ENCODE data around the gene MINDY1.
A peak's percentile ranks its signal among the peaks of the same experiment; 100 is the strongest.

The MINDY1 gene

DNA sequence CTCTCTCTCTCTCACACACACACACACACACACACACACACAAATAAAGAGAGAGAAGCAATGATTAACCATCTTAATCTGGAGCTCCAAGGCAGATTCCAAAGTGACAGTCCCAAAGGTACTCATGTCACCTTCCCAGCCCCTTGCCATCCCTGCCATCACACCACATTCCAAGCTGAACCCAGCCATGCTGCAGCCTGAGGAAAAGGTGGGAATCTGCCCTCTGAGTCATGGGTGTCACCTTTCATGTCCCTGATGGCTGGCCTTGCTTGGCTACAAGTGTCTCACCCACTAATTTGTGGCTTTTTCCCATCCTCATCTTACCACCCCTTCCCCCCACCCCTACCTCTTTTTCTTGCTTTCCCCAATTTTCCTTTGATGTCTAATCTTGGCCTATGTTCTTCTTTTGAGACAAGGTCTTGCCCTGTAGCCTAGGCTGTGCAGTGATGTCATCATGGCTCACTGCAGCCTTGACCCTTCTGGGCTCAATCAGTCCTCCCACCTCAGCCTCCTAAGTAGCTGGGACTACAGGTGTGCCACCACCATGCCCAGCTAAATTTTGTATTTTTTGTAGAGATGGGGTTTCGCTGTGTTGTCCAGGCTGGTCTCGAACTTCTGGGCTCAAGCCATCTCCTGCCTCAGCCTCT lies 21.4 kb downstream of the MINDY1 start:
- DNase-seq (ENCODE audit: low spot score), result no peak

GRCh38 chr1:150981805-150982712 lies 24.6 kb downstream of the MINDY1 start, which contains the start of gene ANXA9:
Gene ANXA9, plus strand, starts transcription at chr1:150982292. Its CDS starts 814 bp downstream, at chr1:150983106.
- DNase-seq (ENCODE audit: low spot score), result peak; percentile 53

- DNase-seq (ENCODE audit: low spot score), result peak; percentile 87
Measured at GRCh38 chr1:150981177-150981804, 25.4 kb downstream of the MINDY1 start.

DNA sequence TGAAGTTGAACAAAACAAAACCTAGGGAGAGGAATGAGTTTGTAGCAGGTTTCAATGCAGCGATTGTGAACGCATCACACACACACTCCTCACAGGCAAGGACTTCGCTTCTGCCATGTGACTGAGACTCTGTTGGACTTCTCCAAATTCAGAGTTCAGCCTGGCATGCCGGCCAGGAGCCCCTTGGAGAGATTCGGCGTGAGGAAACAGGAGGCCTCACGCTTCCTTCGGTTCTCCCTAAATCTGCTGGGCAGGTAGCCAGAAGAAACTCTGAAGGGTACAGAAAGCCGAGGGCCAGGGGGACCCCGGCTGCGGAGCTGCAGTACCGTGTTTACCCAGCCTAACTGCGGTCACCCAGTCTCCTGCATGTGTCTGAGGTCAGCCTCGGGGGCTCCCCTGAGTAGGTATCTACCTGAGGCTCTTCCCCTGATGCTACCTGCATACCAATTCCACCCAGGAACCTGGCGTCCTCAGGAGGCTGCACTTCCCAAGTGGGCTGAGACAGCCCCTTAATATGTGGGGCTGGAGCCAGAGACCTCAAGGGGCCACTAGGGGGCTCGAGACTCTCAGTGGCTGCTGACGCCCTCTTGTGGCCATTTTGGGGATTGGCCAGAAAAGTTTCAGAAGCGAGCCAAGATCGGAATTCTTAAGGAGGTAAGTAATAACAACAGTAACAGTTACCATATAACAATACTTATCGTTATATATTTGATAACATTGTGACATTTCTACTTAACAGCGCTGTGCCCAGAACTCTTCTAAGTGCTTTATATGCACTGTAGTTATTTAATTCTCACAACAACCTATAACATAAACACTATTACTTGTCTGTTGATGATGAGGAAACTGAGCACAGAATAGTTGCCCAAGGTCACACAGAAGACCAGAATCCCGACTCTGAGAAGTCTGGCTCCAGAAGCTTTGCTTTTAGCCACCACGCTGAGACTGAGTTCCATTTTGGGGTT lies 27.3 kb downstream of the MINDY1 start:
- peak; percentile 84 for DNase-seq (ENCODE audit: low spot score)

DNA sequence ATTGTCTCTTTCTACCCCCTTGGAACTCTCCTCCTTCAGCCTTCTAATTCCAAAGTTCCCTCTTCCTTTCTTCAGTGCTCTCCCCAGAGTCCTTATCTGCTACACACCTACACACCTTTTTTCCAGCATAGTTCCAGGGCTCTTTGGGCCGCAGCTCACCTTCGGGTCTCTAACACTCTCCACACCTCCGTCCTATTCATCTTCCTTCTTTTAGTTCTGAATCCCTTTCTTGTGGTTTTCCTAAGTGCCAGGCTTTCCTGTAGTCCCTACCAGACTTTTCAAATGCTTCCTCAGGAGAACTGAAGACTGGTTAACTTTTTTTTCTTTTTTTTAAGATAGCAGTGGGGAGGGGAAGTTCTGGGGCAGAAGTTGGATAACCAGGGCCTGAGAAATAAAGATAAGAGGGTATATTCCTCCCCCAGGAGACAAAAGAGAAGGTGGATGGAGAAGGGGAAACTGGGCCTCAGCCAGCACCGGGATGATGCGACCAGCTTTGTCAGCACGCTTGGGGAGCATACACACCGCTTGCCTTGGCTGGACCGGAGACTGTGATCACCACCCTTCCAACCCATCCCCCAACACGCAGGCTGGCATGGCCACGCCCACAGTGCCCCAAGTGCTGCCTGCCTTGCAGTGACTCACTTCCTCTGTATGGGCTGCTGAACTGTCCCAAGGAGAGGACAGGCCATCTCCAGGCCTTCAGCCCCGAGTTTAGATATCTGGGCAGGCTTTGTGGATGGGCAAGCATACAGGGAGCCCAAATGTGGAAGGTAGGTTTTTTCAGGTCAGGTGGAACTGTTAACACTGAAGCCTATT lies 29.6 kb downstream of the MINDY1 start:
- DNase-seq (ENCODE audit: low spot score), result peak; percentile 65

DNA sequence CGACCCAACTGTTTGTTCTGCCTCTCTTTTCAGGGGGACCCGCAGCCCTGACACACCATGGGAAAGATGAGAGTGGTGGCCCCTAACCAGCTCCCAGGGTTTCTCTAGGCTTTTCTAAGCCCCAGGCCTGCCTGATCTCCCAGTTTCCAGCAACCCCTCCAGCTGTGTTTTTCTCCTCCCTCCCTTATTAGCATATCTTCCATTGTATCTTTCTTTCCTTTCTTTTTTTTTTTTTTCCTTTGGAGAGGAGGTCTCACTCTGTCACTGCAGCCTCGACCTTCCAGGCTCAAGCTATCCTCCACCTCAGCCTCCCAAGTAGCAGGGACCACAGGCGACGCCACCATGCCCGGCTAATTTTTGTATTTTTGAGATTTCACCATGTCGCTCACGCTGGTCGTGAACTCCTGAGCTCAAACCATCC lies 30.3 kb downstream of the MINDY1 start:
- DNase-seq (ENCODE audit: low spot score), result peak; percentile 47

DNA sequence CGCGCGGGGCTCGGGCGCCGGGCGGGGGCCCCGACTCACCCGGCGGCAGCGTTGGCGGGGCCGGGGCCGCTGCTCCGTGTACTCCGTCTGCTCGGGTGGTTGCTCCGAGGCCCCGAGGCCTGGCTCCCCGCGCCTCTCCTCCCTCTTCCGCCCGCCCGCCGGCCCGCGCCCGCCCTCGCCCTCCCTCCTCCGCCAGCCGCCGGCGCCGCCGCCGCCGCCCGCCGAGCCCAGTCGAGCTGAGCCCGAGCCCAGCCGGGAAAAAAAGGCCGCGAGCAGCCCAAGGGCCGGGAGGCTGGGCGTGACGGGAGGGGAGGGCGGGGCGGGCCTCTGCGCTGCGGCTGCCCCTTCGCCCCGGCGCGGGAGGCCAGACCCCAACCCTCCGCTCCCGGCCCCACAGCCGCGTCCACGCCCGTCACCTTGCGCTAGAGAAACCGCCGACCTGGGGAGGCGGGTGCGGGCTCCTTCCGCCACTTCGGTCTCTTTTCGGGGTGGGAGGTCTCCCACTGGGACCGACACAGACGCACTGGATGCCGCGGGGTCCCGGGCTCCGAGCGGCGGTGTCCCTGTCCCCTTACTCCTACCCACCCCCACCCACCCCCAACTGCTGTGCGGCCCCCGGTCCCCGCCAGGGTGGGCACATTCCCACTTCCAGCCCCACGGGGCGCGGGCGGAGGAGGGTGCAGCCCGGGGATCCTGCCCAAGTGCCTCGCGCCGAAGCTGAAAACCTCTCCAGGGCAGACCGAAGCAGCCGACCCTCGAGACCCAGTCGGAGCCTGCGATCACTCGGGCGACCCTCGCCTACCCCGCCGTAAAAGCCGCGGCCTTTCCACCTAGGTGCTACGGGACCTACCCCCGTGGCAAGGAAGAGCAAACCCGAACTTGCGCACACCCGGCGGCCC lies 31.9 kb downstream of the MINDY1 start, which contains the start of gene CERS2:
TSS of gene CERS2 (minus strand) at position 256 of the 899 bp plus-strand sequence. CDS start 5,745 bp downstream, outside the sequence.
- peak; percentile 90 for DNase-seq (ENCODE audit: low spot score)

GRCh38 chr1:150973836-150974579 lies 32.7 kb downstream of the MINDY1 start:
- DNase-seq (ENCODE audit: low spot score), result peak; percentile 60

DNA sequence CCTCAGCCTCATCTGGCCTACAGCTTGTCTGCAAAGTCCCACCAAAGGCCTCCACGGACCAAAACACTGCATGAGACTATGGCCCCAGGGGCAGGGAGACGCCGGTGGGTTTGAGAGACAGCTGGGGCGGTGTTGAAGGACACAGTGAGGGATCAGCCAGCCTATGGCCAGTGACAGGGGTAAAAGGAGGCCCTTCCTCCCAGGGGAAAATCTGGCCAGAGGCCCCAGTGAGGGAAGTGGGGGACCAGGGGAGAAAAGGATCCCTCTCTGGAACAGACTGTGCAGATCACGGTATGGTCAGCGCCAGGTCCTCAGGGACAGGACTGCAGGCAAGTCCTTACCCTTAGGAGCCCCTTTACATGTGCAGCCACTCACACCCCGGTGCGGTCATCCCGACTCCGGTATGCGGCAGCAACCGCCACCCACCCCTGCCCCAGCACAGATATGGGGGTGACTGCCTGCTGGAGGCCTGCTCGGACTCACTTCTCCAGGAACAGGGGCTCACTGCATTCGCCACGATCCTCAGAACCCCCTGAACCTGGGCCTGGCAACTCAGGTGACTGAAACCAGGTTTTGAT lies 33.4 kb downstream of the MINDY1 start:
- DNase-seq (ENCODE audit: low spot score), result no peak

GRCh38 chr1:150972417-150972940 lies 34.2 kb downstream of the MINDY1 start:
- no peak for DNase-seq (ENCODE audit: low spot score)

DNA sequence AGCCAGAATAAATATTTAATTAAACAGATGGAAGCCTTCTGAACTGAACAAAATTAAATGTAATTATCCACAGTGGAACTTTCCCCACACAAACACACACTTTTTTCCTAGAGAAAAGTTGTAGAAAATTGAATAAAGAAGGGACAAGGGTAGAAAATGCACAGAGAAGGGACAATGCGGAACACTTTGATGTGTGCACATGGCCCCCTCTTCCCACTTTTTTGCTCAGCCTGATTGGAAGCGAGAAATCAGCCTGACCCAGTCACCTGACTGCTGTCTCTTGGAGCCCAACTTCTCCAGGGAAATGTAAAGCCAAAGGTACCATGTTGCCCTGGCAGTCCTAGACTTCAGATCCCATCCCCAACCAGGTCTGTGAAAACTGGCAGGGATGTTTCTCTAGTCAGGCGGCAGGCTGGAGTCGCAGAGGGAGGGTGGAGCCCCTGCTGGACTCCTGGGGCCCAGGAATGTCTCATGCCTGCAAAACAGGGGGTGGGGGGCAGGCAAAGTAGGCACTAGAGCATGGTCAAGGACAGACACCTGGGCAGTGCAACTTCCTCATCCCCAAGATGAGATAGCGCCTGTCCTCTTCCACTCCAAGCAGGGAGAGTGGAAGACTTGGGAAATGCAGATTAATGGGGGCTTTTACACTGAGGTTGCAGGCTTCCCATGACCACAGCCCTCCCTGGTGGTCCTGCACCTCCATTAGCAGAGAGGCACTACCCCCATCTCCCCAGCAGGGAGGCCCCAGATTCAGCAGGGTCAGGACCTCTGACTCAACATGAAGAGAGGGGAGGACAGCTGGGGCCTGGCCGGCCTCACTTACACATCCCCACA lies 34.9 kb downstream of the MINDY1 start:
- DNase-seq (ENCODE audit: low spot score), result peak; percentile 38

- DNase-seq (ENCODE audit: low spot score), result no peak
Measured at GRCh38 chr1:150970808-150971582, 35.7 kb downstream of the MINDY1 start.

GRCh38 chr1:150969626-150970025 lies 37.1 kb downstream of the MINDY1 start:
- no peak for DNase-seq (ENCODE audit: low spot score)

- DNase-seq (ENCODE audit: low spot score), result no peak
Measured at GRCh38 chr1:150968491-150968890, 38.2 kb downstream of the MINDY1 start.

DNA sequence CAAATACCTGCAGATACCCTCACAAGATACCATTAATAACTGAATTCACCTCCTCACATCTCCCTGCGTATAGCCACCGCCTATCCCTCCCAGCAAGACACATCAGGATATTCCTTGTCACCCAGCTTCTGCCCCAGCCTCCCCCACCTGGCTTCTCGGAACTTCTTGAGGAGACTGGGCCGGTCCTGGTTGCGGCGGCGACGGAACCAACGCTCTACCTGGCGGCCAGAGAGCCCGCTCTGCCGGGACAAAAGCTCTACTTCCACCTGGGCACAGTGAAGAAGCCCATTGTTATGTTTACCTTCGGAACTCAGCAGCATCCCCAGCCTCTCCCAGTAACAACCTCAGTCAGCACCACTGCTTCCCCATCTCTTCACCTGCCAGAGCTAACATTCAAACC lies 38.8 kb downstream of the MINDY1 start:
- DNase-seq (ENCODE audit: low spot score), result no peak

DNA sequence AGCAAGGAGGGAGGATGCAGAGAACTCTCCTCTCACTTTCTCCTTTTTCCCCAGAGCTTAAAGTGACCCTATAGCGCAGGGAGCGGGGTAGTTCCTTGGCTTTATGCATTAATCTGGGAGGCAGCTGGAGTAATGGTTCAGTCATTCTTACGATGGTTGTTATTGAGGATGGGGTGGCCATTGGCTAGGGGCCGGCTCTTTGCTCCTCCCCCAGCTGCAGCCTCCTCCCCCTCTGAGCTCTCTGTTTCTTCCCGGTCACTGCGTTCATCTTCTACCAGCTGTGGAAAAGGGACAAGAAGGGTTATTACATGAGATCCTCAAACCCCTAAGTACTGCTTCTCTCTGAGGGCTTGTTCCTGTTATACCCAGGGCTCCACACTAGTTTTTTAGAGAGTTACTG lies 40.7 kb downstream of the MINDY1 start:
- no peak for DNase-seq (ENCODE audit: low spot score)

All from iPS-NIHi11 (cell line).